ENCODE measurements around the gene PPIP5K1.
"Not testable (repeated sequence)": the region's sequence is repeated elsewhere in the genome, so short reads cannot be mapped to it uniquely, and the experiment has no call there.

PPIP5K1 gene

GRCh38 chr15:43589778-43590466, at the start of gene PPIP5K1:
PPIP5K1 (minus strand) TSS chr15:43590208; CDS start chr15:43584504, 5,704 bp downstream.
- not testable (repeated sequence) for DNase-seq

- DNase-seq: not testable (repeated sequence)
These were observed 48.6 kb upstream of the PPIP5K1 start for GRCh38 chr15:43638464-43639204.

- DNase-seq: not testable (repeated sequence)
These were observed 36.9 kb upstream of the PPIP5K1 start for GRCh38 chr15:43626937-43627336.

- no peak for DNase-seq
These were observed 35.1 kb upstream of the PPIP5K1 start for GRCh38 chr15:43625106-43625505.

- not testable (repeated sequence) for DNase-seq
These were observed 32.2 kb upstream of the PPIP5K1 start for GRCh38 chr15:43622068-43622799.

- not testable (repeated sequence) for DNase-seq
These were observed 28.7 kb upstream of the PPIP5K1 start, which contains the start of gene STRC for GRCh38 chr15:43618700-43619099. STRC (minus strand) TSS chr15:43618800; CDS start chr15:43618722, 78 bp downstream.

GRCh38 chr15:43617750-43618149, 27.7 kb upstream of the PPIP5K1 start:
- not testable (repeated sequence) for DNase-seq

GRCh38 chr15:43602233-43602632, 12.2 kb upstream of the PPIP5K1 start:
- DNase-seq: not testable (repeated sequence)

GRCh38 chr15:43600200-43600599, 10.2 kb upstream of the PPIP5K1 start:
- not testable (repeated sequence) for DNase-seq

GRCh38 chr15:43599131-43599530, 9.1 kb upstream of the PPIP5K1 start:
- DNase-seq: not testable (repeated sequence)

GRCh38 chr15:43593328-43594190, 3.6 kb upstream of the PPIP5K1 start, which contains the start of gene CKMT1B:
CKMT1B (plus strand) TSS chr15:43594027; CDS start chr15:43594219, 192 bp downstream.
- not testable (repeated sequence) for DNase-seq

- DNase-seq: not testable (repeated sequence)
These were observed 2.8 kb upstream of the PPIP5K1 start for GRCh38 chr15:43592841-43593240.

- DNase-seq: not testable (repeated sequence)
These were observed 15.4 kb downstream of the PPIP5K1 start for GRCh38 chr15:43574607-43575006.

- DNase-seq: not testable (repeated sequence)
These were observed 23.4 kb downstream of the PPIP5K1 start for GRCh38 chr15:43566615-43567014.

GRCh38 chr15:43563793-43564192, 26.2 kb downstream of the PPIP5K1 start:
- not testable (repeated sequence) for DNase-seq

- not testable (repeated sequence) for DNase-seq
These were observed 27.3 kb downstream of the PPIP5K1 start for GRCh38 chr15:43562753-43563152.

GRCh38 chr15:43552986-43553385, 37.0 kb downstream of the PPIP5K1 start:
- DNase-seq: no peak

GRCh38 chr15:43552256-43552655, 37.8 kb downstream of the PPIP5K1 start:
- no peak for DNase-seq

- DNase-seq: no peak
These were observed 39.3 kb downstream of the PPIP5K1 start for GRCh38 chr15:43550527-43551363.

GRCh38 chr15:43547539-43547938, 42.5 kb downstream of the PPIP5K1 start:
- DNase-seq: no peak

GRCh38 chr15:43545426-43545825, 44.6 kb downstream of the PPIP5K1 start:
- no peak for DNase-seq

Measured in suppressor macrophage treated with lipopolysaccharide for 1 hour (primary cell).